Astrocyte of the cerebellum (primary cell): ENCODE data around the gene ASXL3.

ENCODE experiments used
- DNase-seq: peaks from one replicate; pipeline ENCODE4 v3.0.0-alpha.2; 2011; ENCODE audit warnings: low read depth
- H3K4me3 ChIP-seq: 2 replicates; pipeline ENCODE4 v1.5.1; 2011; ENCODE audit warnings: mild to moderate bottlenecking, low read depth, low read length, moderate library complexity
- CTCF ChIP-seq: IDR thresholded peaks from 2 replicates; pipeline ENCODE4 v1.5.1; 2012; ENCODE audit warnings: low read length, low read depth, moderate library complexity, mild to moderate bottlenecking; ENCODE audit errors: missing control alignments
- in situ Hi-C: cut with HindIII; loops from 2 replicates; pipeline ENCODE4 v1.10.0; 2017; ENCODE audit warnings: low sequenced_read_pairs

ASXL3 gene

GRCh38 chr18:33735428-33735827 is 157.4 kb downstream of the ASXL3 start:
- no peak for DNase-seq
- in situ Hi-C loops: no loop called here
- TF ChIP-seq CTCF: no peak
- H3K4me3 ChIP-seq: no peak overlapping the region

- no peak for TF ChIP-seq CTCF
- no peak for DNase-seq
Observed at GRCh38 chr18:33741760-33742159, 163.7 kb downstream of the ASXL3 start.

GRCh38 chr18:33744032-33744697 is 166.1 kb downstream of the ASXL3 start:
- DNase-seq: no peak
- in situ Hi-C loops: no loop called here
- TF ChIP-seq CTCF: no peak
- H3K4me3 ChIP-seq: no peak overlapping the region

More at GRCh38 chr18:33741760-33742159, 163.7 kb downstream of the ASXL3 start:
- in situ Hi-C loops: no loop called here
- H3K4me3 ChIP-seq: no peak overlapping the region

- in situ Hi-C loops: no loop called here
- no peak for DNase-seq
- TF ChIP-seq CTCF: no peak
- no peak overlapping the region for H3K4me3 ChIP-seq
Observed at GRCh38 chr18:33745151-33745795, 167.3 kb downstream of the ASXL3 start.

GRCh38 chr18:33745871-33746545 is 168.0 kb downstream of the ASXL3 start:
- TF ChIP-seq CTCF: no peak
- H3K4me3 ChIP-seq: no peak overlapping the region
- DNase-seq: no peak

GRCh38 chr18:33749834-33750233 is 171.8 kb downstream of the ASXL3 start:
- no peak overlapping the region for H3K4me3 ChIP-seq
- no peak for TF ChIP-seq CTCF
- DNase-seq: no peak
- in situ Hi-C loops: no loop called here

More at GRCh38 chr18:33745871-33746545, 168.0 kb downstream of the ASXL3 start:
- in situ Hi-C loops: no loop called here
